HK-2 (cell line): ENCODE results near the gene KATNAL1.
"Not testable (repeated sequence)": the region's sequence is repeated elsewhere in the genome, so short reads cannot be mapped to it uniquely, and the experiment has no call there.

Experiments
- DNase-seq: peaks from one replicate; pipeline ENCODE4 v3.0.0-alpha.2; 2018; ENCODE audit not compliant: unreplicated experiment

KATNAL1 gene

GRCh38 chr13:30292325-30292724 is 15.0 kb downstream of the KATNAL1 start:
- DNase-seq, result no peak

GRCh38 chr13:30290812-30291436 is 16.4 kb downstream of the KATNAL1 start:
- no peak for DNase-seq

GRCh38 chr13:30289533-30289932 is 17.8 kb downstream of the KATNAL1 start:
- DNase-seq, result no peak

GRCh38 chr13:30286059-30286458 is 21.3 kb downstream of the KATNAL1 start:
- DNase-seq, result not testable (repeated sequence)

- DNase-seq, result no peak
Observed at GRCh38 chr13:30276178-30276577, 31.2 kb downstream of the KATNAL1 start.

GRCh38 chr13:30274083-30274482 is 33.3 kb downstream of the KATNAL1 start:
- no peak for DNase-seq

- not testable (repeated sequence) for DNase-seq
Observed at GRCh38 chr13:30270035-30270434, 37.3 kb downstream of the KATNAL1 start.

- DNase-seq, result no peak
Observed at GRCh38 chr13:30268673-30269072, 38.7 kb downstream of the KATNAL1 start.

- DNase-seq, result no peak
Observed at GRCh38 chr13:30266756-30267155, 40.6 kb downstream of the KATNAL1 start.

GRCh38 chr13:30259149-30259733 is 48.1 kb downstream of the KATNAL1 start:
- not testable (repeated sequence) for DNase-seq

GRCh38 chr13:30257468-30258099 is 49.8 kb downstream of the KATNAL1 start:
- no peak for DNase-seq

GRCh38 chr13:30256713-30257467 is 50.5 kb downstream of the KATNAL1 start:
- DNase-seq, result no peak

GRCh38 chr13:30255696-30256095 is 51.7 kb downstream of the KATNAL1 start:
- no peak for DNase-seq

- DNase-seq, result no peak
Observed at GRCh38 chr13:30253830-30254229, 53.5 kb downstream of the KATNAL1 start.

GRCh38 chr13:30247406-30247805 is 59.9 kb downstream of the KATNAL1 start:
- no peak for DNase-seq

GRCh38 chr13:30241532-30241931 is 65.8 kb downstream of the KATNAL1 start:
- no peak for DNase-seq

- no peak for DNase-seq
Observed at GRCh38 chr13:30240608-30241007, 66.7 kb downstream of the KATNAL1 start.

- no peak for DNase-seq
Observed at GRCh38 chr13:30235216-30235615, 72.1 kb downstream of the KATNAL1 start.

GRCh38 chr13:30234619-30235162 is 72.7 kb downstream of the KATNAL1 start:
- DNase-seq, result no peak

- DNase-seq, result no peak
Observed at GRCh38 chr13:30224732-30225131, 82.6 kb downstream of the KATNAL1 start.

- no peak for DNase-seq
Observed at GRCh38 chr13:30222254-30222653, 85.1 kb downstream of the KATNAL1 start.

- DNase-seq, result no peak
Observed at GRCh38 chr13:30216111-30216510, 91.2 kb downstream of the KATNAL1 start.
